BE2C (cell line): ENCODE data around the gene HES2.
A peak's percentile ranks its signal among the peaks of the same experiment; 100 is the strongest.

Source experiments
- DNase-seq: peaks from one replicate; pipeline ENCODE4 v3.0.0-alpha.2; 2020
- H3K27me3 ChIP-seq: fragments of 250-450 bp; sonication (Bioruptor Pico); 2 replicates; pipeline ENCODE4 v1.5.1; 2020; ENCODE audit warnings: mild to moderate bottlenecking
- H3K36me3 ChIP-seq: fragments of 250-450 bp; sonication (Bioruptor Pico); 2 replicates; pipeline ENCODE4 v1.5.1; 2020; ENCODE audit warnings: mild to moderate bottlenecking
- H3K4me1 ChIP-seq: fragments of 250-450 bp; sonication (Bioruptor Pico); 2 replicates; pipeline ENCODE4 v1.5.1; 2020
- H3K4me3 ChIP-seq: 2 replicates; pipeline ENCODE4 v1.5.1; 2011; ENCODE audit warnings: low read depth, low read length
- H3K9me3 ChIP-seq: fragments of 250-450 bp; sonication (Bioruptor Pico); 2 replicates; pipeline ENCODE4 v1.5.1; 2020
- TF ChIP-seq, protein P1 (sequence below): IDR thresholded peaks from 2 replicates; pipeline ENCODE4 v1.5.1; 2012; ENCODE audit warnings: mild to moderate bottlenecking, low read depth, low read length

Gene HES2

DNA sequence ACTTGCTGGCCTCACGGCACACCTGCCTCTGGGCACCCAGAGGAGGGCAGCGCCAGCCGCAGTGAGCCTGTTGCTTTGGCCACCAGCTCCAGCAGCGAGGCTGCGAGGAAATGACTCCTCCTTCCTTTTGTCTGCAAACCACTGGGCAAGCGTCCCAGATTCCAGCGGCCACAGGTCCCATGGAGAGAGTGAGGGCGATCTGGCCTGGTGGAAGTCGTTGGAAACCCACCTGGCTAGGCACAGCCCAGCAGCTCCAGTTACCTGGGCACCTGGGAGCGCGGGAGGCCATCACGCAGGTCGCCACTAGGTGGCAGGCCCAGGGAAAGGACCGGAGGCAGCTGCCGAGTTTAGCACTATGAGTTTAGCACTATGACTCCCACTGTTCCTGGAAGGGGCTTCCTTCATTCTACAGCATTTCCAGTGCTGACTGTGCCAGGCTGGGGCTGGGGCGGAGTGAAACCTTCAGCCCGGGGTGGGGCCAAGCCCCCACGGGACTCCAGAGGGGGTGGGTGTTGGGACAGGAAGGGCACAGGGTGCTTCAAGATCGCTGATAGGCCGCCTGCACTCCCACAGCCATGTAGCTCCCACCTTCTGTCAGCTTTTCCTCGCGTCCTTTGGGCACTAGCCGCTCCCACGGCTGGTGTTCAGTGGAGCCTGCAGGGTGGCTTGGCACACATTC, 3.7 kb upstream of the HES2 start:
- no peaks in the 10 kb centered on the region for H3K36me3 ChIP-seq
- H3K27me3 ChIP-seq = peaks cover 56% of the 10 kb centered on the region
- H3K4me3 ChIP-seq = no peak overlapping the region
- TF ChIP-seq, protein P1, sequence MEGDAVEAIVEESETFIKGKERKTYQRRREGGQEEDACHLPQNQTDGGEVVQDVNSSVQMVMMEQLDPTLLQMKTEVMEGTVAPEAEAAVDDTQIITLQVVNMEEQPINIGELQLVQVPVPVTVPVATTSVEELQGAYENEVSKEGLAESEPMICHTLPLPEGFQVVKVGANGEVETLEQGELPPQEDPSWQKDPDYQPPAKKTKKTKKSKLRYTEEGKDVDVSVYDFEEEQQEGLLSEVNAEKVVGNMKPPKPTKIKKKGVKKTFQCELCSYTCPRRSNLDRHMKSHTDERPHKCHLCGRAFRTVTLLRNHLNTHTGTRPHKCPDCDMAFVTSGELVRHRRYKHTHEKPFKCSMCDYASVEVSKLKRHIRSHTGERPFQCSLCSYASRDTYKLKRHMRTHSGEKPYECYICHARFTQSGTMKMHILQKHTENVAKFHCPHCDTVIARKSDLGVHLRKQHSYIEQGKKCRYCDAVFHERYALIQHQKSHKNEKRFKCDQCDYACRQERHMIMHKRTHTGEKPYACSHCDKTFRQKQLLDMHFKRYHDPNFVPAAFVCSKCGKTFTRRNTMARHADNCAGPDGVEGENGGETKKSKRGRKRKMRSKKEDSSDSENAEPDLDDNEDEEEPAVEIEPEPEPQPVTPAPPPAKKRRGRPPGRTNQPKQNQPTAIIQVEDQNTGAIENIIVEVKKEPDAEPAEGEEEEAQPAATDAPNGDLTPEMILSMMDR = peak; percentile 60
- peak; percentile 30 for DNase-seq
- no peaks in the 10 kb centered on the region for H3K9me3 ChIP-seq
- no peaks in the 10 kb centered on the region for H3K4me1 ChIP-seq

DNA sequence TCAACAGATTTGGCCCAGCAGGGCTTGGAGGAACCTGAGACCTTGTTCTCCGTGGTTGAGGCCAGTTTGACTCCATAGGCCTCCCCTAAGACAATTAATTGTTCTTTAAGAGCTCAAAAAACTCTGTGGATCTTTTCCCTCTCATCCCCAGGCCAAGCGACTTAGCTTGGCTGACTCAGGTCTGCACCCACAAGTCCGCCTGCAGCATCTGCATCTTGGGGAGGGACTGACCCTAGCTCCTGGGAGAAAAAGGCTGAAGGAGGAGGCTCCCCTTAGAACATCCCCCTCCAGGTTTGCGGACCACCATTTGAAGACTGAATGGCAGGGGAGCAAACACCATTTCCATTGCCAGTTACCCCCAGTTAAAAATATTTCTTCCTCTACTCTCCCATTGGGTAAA, 1.5 kb upstream of the HES2 start:
- no peak for DNase-seq
- Histone ChIP-seq H3K36me3 (no peaks in the 10 kb centered on the region), H3K4me3 (no peak overlapping the region), H3K4me1 (no peaks in the 10 kb centered on the region), H3K27me3 (peaks cover 72% of the 10 kb centered on the region), H3K9me3 (no peaks in the 10 kb centered on the region)
- TF ChIP-seq, protein P1 = no peak

DNA sequence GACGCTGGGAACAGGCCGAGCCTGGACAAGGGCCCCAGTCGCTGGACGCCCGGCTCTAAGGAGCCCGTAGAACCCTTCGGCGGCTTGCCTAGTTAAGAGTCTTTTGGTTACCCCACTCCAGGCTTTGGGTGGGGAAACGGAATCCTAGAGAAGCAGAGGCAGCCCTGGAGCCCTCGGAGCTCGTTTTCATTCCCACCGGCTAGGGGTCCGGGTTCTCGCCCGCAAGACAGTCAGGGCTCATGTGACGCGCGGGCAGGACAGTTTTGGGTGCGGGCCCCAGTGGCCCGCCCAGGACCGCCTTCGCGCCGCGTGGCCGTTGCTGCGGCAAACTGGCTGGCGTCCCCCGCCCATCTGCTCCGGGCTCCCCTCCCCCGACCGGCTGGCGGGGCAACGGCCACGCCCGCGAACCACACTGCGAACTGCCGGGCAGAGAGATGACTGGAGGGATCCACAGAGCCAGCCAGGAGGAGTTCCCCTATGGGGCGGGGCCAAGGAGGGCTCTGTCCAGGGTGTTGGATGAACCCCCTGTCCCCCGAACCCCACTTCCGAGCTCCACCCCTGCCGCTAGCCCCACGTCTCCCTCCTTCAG, 829 bp upstream of the HES2 start:
- Histone ChIP-seq H3K9me3 (no peaks in the 10 kb centered on the region), H3K4me1 (no peaks in the 10 kb centered on the region), H3K36me3 (no peaks in the 10 kb centered on the region), H3K27me3 (peaks cover 74% of the 10 kb centered on the region), H3K4me3 (no peak overlapping the region)
- TF ChIP-seq, protein P1 = no peak
- no peak for DNase-seq

DNA sequence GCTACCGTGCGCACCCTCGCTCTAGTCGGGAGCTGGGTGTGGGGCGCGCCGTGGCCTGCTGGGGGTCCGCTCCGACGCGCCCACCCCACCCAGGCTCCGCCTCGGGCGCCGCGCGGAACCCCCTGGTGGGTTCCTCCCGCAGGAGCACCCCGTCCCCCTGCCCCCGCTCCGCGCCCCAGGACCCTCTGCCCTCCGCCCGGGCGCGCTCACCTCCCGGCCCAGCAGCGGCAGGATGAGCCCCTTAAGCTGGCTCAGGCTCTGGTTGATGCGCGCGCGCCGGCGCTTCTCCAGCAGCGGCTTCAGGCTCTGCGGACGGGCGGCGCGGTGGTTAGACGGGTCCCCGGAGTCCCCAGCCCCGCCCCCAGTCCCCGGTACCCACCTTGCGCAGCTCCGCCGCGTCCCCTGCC, 319 bp downstream of the HES2 start:
- Histone ChIP-seq H3K4me3 (no peak overlapping the region), H3K27me3 (peaks cover 75% of the 10 kb centered on the region), H3K4me1 (no peaks in the 10 kb centered on the region), H3K9me3 (no peaks in the 10 kb centered on the region), H3K36me3 (no peaks in the 10 kb centered on the region)
- TF ChIP-seq, protein P1 = no peak
- DNase-seq = no peak

DNA sequence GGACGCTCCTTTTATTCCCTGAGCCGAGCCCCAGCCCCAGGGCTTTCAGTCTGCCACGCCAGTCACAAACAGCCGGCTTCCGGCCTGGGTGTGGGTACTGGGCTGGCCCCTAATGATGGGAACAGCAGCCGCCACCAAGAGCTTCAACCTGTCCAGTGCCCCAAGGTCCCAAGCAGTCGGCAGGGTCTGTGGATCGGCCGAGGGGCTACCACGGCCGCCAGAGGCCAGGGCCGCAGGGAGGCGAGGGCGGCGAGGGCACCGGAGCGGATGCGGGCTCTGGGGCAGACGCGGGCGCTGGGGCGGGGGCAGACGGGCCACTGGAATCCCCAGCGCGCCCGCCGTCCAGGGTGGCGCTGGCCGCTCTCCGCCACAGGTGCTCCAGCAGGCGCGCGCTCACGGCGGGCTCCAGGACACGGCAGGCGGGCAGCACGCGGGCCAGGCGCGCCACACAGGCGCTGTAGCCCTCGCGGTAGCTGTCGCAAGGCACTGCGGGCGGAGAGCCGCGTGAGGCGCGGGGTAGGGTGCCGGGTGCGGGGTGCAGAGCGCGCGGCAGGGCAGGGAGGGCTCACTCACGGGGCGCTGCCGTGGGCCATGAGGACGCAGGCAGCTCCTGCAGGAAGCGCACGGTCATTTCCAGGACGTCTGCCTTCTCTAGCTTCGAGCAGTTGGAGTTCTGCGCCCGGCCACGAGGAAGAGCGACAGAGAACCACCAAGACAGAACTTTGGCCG, 887 bp downstream of the HES2 start:
- DNase-seq = no peak
- TF ChIP-seq, protein P1 = no peak
- peaks cover 71% of the 10 kb centered on the region for H3K27me3 ChIP-seq

More for the DNA sequence above, 887 bp downstream of the HES2 start:
- Histone ChIP-seq H3K9me3 (no peaks in the 10 kb centered on the region), H3K36me3 (no peaks in the 10 kb centered on the region), H3K4me3 (no peak overlapping the region), H3K4me1 (no peaks in the 10 kb centered on the region)
